H1 (cell line): ENCODE results near the gene PAK6.

Experiments used
- CTCF ChIP-seq, 3 experiments: IDR thresholded peaks; 1 replicate in 2 of 3; 2 replicates in 1 of 3; pipeline versions ENCODE4 v1.5.1 to v1.6.1; 2011; ENCODE audit warnings: low read length in 3 of 3, mild to moderate bottlenecking in 3 of 3, inconsistent platforms in 2 of 3, low read depth in 1 of 3, moderate library complexity in 1 of 3; ENCODE audit not compliant: insufficient read depth in 1 of 3; ENCODE audit errors: control extremely low read depth in 1 of 3
- EZH2 ChIP-seq: fragments of 200-600 bp; sonication (generic); IDR thresholded peaks from 2 replicates; pipeline ENCODE4 v1.7.1; 2012; ENCODE audit warnings: low read depth, mild to moderate bottlenecking, moderate library complexity, low read length, inconsistent platforms; ENCODE audit not compliant: severe bottlenecking
- GABPA ChIP-seq: IDR thresholded peaks from 2 replicates; pipeline ENCODE4 v1.6.1; 2011; ENCODE audit warnings: mild to moderate bottlenecking, low read length, moderate library complexity, borderline replicate concordance; ENCODE audit not compliant: insufficient read depth
- KDM5A ChIP-seq: fragments of 200-600 bp; IDR thresholded peaks from 2 replicates; pipeline ENCODE4 v1.7.1; 2012; ENCODE audit warnings: mild to moderate bottlenecking, low read length, inconsistent platforms, mixed read lengths
- POLR2A ChIP-seq, 2 experiments: IDR thresholded peaks; 1 replicate in 1 of 2; 2 replicates in 1 of 2; pipeline ENCODE4 v1.6.1; 2011; ENCODE audit warnings: low read depth in 2 of 2, low read length in 2 of 2, mild to moderate bottlenecking in 2 of 2; ENCODE audit errors: control extremely low read depth in 1 of 2
- POLR2AphosphoS5 ChIP-seq: IDR thresholded peaks from 2 replicates; pipeline ENCODE4 v1.6.1; 2011; ENCODE audit warnings: low read depth, low read length
- SIN3A ChIP-seq, 2 experiments: IDR thresholded peaks in 1 of 2; conservative IDR thresholded peaks in 1 of 2; 2 replicates each; pipeline ENCODE4 v1.6.1; 2011 to 2012; ENCODE audit warnings: low read length in 2 of 2, improper control_type of control experiment in 1 of 2, low read depth in 1 of 2, mild to moderate bottlenecking in 1 of 2

- no peak for TF ChIP-seq EZH2
- no peak for TF ChIP-seq KDM5A
- no peak for TF ChIP-seq GABPA
- no peak for TF ChIP-seq CTCF (IDR thresholded peaks at IDR 0.05; ENCODE audit: control extremely low read depth in 1 of 3, insufficient read depth in 1 of 3, low read depth in 1 of 3, low read length in 3 of 3)
- TF ChIP-seq POLR2AphosphoS5: no peak
- no peak for TF ChIP-seq SIN3A (conservative IDR thresholded peaks at IDR 0.05 in 1 of 2, IDR thresholded peaks at IDR 0.05 in 1 of 2; ENCODE audit: low read depth in 1 of 2, low read length in 2 of 2)
- no peak for TF ChIP-seq POLR2A (IDR thresholded peaks at IDR 0.05; ENCODE audit: control extremely low read depth in 1 of 2, low read depth in 2 of 2, low read length in 2 of 2)
These were observed 28.8 kb downstream of the PAK6 start for GRCh38 chr15:40267670-40268069.
